Kasumi-1 (cell line): Measurements from ENCODE around the gene UTS2B.

Source experiments
- DNase-seq, 2 experiments: peaks; one replicate each; lab custom pipeline; 2025; lab: John Stamatoyannopoulos, UW

The UTS2B gene

DNA sequence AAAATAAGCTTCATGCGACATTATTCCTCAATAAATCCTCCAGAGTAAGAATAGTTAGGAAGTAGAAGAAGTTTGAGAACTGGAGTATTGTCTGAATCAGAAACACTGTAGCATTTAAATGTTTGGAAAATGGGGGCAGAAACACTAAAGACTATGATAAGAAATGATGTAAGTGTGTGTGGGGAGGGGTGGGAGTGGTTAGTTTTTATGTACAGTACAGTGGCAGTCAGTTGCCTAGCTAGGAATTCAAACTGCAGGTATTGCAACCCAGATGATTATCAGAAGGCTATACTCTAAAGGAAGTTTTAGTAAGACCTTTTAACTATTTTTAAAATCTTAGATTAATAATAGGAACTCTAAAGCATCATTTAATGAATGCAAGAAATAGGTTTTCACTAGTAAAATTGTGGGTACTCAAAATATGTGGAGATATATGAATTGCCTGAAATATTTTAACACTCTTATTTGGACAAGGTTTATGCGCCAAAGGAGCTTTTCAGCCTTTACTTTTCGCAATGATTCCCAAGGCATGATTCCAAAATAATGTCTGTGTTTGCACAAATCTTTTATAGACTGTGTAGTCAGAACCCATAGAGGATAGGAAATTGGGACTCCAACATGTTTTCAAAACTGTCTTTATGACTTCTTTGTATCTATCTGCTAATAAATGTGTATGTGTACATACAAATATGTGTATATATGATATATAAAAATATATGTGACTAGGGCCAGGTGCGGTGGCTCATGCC is 9.1 kb downstream of the UTS2B start:
- no peak for DNase-seq

DNA sequence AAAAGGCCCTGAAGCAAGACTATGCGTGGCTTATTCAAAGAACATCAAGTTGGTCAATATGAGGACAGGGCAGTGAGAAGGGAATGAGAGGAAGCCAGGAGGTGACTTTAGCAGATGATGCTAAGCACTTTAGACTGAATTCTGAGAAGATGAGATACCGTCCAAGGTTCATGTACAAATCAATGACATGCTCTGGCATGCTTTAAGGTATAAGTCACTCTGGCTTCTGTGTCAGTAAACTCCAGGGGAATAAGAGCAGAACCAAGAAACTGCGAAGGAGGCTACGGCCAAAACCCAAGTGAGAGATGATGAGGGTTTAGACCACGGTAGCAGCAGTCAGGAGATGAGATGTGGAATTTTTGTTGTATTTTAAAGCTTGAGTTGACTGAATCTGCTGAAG is 10.0 kb downstream of the UTS2B start:
- DNase-seq = no peak

DNA sequence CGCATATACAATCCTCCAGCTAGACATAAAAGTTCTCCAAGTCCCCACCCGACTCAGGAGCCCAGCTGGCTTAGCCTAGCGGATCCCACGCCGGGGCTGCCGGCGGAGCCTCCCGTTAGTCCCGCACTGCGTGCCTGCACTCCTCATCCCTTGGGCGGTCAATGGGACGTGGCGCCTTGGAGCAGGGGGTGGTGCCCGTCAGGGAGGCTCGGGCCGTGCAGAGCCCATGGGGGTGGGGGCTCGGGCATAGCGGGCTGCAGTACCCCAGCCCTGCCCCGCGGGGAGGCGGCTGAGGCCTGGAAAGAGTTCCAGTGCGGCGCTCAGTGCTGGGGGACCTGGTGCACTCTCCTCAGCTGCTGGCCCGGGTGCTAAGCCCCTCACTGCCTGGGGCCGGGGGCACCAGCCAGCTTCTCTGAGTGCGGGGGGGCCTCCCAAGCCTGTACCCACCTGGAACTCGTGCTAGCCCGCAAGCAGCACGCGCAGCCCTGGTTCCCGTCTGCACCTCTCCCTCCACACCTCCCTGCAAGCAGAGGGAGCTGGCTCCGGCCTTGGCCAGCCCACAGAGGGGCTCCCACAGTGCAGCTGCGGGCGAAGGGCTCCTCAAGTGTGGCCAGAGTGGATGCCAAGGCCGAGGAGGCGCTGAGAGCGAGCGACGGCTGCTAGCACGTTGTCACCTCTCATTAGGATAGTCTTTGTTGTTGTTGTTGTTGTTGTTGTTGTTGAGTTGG is 13.3 kb downstream of the UTS2B start:
- no peak for DNase-seq

DNA sequence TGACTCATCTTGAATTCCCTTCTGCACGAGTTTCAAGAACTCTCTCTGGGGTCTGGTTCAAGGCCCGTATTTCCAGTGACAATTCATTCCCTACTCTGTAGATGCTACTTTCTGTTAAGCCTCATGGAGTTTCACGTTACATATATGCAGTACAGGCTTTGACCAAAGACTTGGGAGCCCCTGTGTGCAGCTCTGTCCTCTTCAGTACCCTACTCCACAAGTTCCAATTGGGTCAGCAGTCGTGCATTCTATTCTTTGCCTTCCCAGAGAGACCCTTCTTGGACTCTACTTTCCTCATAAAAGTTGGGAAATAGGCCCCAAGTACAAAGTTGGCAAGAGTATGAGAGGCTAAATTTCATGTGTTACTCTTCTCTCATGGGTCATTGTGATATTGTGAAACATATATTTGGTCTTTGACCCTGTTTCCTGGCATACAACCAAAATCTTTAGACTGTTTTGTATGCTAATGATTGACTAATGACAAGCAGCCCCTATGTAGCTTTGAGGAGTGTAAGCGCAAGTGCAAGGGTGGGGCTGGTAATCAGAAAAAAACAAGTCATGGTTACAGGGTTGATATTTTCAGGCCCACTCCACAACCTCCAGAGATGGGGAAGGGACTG is 16.1 kb downstream of the UTS2B start:
- no peak for DNase-seq

GRCh38 chr3:191313296-191313695 is 17.0 kb downstream of the UTS2B start:
- no peak for DNase-seq

DNA sequence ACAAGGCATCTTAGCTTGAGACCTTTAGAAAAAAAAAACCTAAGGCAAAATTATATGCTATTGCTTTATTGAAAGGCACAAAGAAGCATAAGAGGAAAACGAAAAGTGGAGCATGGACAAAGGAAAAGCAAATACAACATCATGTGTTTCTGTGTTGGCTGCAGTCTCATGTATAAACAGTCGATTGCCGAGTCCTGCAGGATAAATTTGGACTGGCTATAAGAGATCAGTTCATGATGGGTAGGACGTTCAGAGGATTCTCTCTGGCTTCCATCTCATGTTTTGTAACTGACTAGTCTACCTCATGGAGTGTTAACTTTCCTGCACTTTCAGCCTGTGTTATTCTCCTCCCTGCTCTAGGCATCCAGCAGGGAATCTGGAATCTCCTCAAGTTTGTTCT is 23.0 kb downstream of the UTS2B start:
- no peak for DNase-seq

DNA sequence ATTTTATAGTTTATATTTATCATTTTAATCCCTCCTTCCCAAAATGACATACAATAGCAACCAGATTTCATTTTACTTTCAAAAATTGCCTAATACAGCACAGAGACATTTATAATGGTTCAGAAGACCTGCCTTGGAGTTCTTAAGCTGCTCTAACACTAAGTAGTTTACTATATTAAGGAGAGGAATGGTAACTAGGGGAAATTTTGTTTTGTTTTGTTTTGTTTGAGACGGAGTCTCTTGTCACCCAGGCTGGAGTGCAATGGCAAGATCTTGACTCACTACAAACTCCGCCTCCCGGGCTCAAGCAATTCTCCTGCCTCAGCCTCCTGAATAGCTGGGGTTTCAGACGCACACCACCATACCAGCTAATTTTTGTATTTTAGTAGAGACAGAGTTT is 23.9 kb downstream of the UTS2B start:
- no peak for DNase-seq

DNA sequence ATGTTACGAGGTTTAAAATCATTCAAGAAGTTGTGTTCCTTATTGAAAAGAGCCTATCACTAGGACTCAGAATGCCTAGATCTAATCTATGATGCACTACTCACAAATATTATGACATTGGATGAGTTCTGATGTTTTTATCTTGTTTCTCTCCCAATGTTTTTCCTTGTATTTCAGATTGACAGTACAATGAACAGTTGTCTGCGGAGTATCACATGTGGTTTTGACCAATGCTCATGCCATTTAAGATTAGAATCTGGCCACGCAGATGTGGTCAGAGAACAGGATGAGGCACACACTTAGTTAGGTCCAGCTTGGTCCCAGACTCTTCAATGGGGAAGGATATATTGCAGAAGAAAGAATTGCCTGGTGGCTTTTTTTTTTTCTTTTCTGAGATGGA is 26.7 kb downstream of the UTS2B start:
- DNase-seq = no peak

GRCh38 chr3:191302451-191302850 is 27.9 kb downstream of the UTS2B start:
- DNase-seq = no peak

DNA sequence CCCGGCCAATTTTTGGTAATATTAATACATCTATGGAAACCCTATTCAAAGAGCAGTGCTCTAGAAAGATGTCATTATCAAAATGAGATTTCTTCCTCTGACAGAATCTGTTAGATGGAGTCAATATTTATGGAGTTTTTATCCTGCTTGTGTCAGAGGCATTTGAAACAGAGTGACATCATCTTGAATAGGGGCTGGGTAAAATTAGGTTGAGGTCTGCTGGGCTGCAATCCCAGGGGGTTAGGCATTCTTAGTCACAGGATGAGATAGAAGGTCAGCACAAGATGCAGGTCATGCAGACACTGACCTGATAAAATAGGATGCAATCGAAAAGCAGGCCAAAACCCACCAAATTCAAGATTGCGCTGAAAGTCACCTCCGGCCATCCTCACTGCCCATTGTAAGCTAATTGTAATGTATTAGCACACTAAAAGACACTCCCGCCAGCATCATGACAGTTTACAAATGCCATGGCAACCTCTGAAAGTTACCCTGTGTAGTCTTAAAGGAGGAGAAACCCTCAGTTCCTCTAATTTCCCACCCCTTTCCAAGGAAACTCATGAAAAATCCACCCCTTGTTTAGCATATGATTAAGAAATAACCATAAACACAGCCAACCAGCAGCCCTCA is 28.4 kb downstream of the UTS2B start:
- DNase-seq = no peak

DNA sequence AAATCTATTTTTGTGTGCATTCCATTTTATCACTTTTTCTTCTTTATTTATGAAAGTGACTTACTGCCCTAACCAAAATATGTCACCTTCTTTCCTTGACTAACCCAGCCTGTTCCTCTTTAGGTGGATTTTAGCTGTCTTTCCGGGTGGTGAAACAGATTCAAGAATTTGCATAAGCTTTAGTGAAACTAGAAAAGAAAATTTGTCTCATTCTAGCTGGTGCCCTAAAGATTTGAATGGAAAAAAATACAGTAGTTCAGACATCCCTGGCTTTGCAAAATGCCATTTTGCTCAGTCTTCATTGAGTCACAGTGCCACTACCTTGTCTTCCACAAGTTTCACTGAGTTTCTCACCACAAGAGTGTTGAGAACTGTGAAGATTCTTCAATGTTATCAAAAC is 29.3 kb downstream of the UTS2B start:
- no peak for DNase-seq

DNA sequence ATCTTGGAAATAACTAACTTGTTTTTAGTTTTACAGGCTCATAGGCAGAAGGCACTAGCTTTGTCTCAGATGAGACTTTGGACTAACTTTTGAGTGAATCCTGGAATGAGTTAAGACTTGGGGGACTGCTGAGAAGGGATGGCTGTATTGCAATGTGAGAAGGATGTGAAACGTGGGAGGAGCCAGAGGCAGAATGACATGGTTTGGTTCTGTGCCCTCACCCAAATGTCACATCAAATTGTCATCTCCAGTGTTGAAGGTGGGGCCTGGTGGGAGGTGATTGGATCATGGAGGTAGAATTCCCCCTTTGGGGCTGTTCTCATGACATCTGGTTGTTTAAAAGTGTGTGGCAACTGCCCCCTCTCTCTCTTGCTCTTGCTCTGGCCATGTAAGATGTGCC is 29.9 kb downstream of the UTS2B start:
- no peak for DNase-seq

DNA sequence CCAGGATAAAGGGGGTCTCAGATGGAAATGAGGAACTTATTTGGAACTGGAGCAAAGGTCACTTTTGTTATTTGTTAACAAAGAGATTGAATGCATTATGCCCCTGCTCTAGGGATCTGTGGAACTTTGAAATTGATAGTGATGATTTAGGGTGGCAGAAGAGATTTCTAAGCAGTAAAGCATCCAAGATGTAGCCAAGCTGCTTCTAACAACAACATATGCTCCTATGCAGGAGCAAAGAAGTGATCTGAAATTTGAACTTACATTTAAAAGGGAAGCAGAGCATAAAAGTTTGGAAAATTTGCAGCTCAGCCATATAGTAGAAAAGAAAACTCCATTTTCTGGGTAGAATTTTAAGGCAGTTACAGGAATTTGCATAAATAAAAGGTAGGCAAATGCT is 31.5 kb downstream of the UTS2B start:
- no peak for DNase-seq

DNA sequence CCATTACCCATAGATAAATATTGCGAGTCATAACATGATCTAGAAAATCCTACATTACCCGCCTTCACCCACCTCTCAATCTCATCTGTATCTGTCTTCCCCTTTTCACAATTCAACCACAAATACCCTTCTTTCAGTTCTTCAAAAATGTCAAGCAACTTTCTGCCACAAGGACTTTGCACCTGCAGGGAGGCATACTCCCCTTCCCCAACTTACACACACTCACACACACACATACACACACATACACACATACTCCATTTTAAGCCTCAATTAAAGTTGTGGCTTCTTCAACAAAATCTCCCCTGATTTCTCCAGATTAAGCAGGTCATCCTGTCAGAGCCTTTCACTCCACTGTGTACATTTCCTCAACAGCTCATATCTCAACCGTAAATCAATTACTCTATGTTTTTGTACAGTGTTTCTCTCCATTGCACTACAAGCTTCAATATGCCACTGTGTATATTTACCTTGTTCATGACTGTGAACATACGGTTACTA is 34.2 kb downstream of the UTS2B start:
- no peak for DNase-seq

DNA sequence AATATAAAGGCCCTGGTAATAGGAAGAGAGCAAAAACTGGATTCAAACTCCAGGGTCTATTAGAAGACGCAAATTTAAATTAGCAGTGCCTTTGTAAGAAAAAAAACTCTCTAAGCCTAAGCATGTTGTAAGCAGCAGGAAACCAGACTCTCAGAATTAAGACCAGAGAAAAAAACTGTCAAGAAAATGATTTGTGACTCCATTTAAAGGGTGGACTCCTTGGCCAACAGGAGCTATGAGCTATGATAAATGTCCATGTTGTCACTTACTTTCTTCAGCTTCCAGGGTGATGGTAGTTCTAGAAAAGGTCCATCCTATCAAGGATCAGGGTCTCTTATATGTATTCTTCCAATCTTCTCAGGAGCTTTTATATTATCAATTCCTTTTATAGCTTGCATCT is 36.0 kb downstream of the UTS2B start:
- DNase-seq = no peak

GRCh38 chr3:191292243-191293015 is 37.9 kb downstream of the UTS2B start:
- DNase-seq = peak in 1 of 2 experiments; percentile 36

DNA sequence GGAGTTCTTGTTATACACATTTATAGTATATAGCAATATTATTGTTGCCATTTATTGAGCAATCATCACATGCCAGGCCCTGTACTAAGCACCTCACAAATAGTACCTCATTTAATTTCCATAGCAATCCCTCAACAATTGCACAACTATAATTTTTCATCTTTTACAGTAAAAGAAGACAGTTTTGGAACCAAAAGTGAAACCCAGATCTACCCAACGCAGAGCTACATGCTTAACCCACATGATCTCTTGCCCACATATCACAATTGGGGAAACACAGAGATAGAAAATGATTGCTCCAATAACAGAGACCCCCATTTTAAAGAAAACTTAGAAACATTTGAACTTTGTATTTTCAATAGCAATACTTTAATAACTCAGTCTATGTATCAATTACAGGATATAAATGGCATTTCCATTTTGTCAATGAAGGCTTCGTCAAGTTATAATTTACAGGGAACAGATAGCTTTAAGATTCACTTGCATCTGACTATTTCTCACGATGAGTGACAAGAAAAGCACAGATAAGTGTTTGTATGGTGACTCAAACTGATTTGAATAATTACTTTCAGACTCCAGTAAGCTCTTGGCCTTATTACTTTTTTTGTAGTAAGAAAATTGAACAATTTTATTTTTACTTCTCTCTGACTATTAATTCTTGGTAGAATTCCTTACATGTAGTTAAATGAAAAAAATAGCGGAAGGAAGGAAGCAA is 39.9 kb downstream of the UTS2B start:
- no peak for DNase-seq

GRCh38 chr3:191283400-191283799 is 46.9 kb downstream of the UTS2B start:
- no peak for DNase-seq

DNA sequence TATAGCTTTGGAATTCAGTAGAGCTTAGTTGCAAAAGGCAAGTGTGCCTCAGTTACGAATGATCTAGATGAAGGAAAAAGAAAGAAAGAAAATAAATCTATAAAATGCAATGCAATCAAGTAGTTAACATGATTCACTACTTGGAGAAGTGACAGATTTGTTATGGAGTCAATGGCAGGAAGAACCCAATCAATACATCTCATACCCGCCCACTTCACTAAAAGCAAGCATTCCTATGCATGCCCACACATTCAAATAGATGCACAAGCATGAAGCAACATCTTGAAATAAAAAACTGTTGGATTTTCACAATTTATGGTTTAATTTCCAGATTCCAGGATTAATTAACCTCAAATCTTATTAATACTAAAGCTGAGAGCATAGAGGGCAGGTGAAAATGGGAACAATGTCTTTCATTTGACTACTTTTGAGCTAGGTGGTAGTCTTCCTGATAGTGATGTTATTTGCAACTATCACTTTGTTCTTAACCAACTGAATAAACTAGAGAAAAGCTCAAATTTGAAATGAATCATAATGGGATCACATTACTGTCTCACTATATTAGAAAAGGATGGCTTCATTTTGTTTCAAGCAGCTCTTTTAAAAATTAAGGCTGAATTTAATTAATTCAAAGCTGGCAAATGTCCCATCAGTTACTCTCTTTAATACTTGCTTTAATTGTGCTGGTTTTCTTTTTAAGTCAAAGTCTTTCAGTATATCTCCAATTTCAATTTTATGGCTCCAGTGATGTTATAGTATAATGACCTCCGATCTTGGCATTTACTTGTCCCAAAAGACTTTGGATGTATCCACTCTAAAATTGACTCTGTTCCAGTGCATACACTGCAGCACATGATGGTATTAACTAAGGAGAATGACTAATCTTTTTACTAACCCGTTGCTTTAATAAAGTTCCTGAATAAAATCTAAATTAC is 47.8 kb downstream of the UTS2B start:
- no peak for DNase-seq

DNA sequence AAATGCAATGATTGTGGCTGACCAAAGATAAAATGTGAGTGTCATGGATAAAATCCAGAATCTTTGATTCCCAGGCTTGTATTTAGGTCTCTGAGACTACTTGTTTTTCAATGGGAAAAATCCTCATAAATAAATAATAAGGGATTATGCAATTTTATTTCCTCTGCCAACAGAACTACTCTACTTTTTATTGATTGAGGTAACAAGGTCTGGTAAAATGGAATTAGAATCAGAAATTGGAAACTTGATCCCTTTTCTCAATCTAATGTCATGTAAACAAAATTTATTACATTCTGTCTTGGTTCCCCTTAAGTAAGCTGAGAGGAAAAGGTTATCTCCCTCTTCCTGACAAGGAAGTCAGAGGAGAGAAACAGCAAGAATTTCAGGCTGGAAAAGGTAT is 49.4 kb downstream of the UTS2B start:
- DNase-seq = no peak
